ENCODE results near the gene MTA1. TPM values are rescaled to one million over a fixed set of nuclear protein-coding genes. Genes with fewer than 3 reads are reported as not detected.

Gene MTA1
- total RNA-seq, result 23.5 and 31.7 TPM in 2 replicates

DNA sequence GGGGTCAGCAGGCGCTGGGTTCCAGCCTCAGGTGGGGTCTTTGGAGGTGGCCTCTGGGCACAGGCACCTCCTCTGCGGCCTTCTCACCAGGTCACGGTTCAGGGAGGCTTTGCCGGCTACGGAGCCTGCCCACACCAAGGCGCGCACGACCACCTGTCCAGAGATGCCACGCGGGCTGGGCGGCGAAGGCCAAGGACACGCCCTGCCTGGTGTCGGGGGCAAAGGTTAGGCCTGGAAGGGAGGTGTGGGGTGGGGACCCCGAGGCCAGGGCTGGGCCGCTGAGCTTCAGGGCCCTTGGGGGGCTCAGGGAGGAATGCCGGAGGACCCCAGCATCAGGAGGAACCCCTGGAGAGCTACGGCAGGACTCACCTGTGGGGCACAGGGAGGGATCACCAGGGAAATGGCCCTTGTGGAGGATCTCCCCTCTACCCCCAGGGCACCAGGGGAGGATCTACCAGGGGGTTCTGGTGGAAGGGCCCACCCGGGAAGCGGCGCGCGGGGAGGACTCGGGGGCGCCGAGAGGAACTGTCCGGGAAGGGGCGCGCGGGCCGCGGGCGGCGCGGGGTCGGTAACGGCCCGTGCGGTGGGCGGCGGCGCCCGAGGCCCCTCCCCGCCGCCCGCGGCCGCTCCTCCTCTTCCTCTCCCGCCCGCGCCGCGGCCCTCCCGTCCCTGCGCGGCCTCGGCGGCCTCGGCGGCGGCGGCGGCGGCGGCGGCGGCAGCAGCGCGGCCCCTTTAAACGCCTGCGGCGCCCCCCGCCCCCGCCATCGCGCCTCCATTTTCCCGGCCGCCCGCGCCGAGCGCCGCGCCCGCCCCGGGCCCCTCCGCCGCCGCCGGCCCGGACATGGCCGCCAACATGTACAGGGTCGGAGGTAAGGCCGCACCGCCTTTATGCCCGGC, at the start of gene MTA1:
Gene MTA1, plus strand, starts transcription at position 633 of the 897 bp plus-strand sequence. Its CDS starts 209 bp downstream, at position 842.
- DNase-seq (ENCODE audit: low read depth in 2 of 2), result peak in 1 of 2 donors; percentile 51

DNA sequence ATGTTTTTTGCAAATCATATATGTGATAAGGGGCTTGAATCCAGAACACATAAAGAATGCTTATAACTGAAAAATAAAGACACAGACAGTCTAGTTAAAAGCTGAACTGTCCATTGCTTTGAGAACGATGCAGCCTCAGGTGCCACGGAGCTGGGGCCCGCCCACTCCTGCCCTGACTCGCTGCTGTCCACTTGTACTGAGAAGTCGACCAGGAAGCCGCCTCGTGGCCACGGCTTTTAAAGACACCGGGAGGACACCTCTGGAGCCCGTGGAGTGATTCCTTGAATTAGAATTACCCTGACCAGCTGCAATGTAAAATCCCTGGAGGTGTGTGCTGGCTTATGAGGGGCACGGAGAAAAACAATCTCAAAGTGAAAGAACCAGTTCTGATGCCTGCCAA, 45.2 kb upstream of the MTA1 start:
- no peak for DNase-seq (ENCODE audit: low read depth in 2 of 2)

DNA sequence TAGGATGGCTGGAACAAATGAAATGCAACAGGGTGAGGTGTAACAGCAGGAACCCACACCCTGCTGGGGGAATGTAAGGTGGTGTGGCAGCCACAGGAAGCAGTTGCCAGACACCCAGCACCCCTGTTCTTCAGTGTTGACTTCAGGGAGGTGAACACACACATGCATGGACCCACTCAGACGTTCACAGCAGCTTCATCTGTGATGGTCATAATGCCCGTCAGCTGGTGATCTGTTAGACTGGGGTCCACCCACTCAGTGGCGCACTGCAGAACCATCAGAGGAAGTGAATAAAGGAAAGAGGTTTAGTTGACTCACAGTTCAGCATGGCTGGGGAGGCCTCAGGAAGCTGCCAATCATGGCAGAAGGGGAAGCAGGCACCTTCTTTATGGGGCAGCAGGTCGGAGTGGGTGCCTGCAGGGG, 44.0 kb upstream of the MTA1 start:
- peak in 1 of 2 donors; percentile 66 for DNase-seq (ENCODE audit: low read depth in 2 of 2)

DNA sequence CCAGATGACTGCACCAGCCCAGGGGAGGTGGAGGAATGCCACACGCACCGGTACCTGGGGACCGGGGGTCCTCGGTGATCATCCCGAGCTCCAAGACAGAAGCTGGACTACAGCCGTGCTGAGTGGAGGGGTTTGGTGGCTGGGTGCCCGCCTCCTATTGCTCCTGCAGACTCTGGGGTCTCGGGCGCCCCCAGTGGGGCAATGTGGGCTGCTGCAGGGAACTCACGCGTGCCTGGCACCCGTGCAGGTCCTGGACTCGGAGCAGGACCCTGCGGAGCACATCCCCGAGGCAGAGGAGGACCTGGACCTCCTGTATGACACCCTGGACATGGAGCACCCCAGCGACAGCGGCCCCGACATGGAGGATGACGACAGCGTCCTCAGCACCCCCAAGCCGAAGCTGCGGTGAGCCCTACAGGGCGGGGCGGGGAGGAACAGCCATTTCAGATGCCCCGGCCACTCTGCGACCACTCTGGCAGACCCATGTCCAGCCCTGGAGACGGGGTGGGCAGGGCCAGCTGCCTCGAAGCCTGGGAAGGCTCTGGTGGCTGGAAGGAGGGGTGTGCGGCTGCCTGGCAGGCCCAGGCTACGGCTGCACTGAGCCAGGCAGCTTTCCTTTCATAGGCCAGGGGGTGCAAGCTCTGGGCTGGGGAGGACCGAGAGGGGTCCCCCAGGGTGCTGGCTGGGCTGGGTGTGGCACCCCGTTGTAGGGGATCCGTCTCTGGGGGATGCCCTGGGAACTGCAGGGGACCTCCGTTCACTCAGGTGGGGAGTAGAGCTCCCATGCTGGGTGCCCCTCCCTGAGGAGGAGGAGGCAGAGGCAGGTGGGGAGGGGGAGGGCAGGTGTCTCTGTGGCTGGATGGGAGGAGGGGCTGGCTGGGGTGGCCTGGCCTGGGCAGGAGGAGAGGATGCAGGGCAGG, 42.8 kb upstream of the MTA1 start:
- DNase-seq (ENCODE audit: low read depth in 2 of 2), result no peak

DNA sequence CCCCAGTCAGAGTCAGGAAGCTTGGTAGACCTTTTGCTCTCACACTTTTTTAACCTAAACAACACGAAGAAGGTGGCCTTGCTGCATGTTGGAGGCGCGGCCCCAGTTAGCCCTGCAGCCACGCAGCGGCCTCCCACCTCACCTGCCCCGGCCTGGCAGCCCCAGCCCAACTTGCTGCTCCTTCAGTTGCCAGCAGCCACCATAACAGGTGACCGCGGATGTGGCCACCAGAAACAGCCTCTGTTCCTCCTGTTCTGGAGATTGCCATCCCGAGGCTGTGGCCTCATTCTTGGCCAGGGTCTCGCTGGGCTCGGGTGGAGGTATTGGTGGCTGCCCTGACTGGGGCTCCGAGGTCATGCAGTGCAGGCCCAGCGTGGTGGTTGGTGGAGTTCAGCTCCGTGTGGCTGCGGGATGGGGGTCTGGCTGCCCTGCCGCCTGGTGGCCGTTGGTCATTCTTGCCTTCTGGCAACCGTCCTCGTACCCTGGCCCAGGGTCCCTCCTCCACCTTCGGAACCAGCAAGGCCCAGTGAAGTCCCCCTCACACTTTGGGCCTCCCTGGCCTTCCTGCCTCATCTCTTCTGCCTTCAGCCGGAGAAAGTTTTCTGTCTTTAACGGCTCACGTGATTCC, 42.0 kb upstream of the MTA1 start:
- DNase-seq (ENCODE audit: low read depth in 2 of 2), result no peak

DNA sequence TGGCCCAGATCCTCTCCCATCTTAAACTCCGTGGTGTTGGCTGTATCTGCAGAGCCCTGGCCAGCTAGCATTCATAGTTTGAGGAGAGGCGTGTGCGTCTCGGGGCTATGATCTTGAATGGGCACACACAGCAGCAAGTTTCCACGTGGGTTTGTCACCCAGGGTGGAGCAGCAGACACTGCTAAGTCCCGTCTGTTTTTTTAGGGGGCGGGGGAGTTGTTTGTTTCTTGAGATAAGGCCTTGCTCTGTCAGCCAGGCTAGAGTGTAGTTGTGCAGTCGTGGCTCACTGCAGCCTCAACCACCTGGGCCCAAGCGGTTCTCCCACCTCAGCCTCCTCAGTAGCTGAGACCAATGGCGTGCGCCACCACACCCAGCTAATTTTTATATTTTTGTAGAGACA, 41.4 kb upstream of the MTA1 start:
- no peak for DNase-seq (ENCODE audit: low read depth in 2 of 2)

DNA sequence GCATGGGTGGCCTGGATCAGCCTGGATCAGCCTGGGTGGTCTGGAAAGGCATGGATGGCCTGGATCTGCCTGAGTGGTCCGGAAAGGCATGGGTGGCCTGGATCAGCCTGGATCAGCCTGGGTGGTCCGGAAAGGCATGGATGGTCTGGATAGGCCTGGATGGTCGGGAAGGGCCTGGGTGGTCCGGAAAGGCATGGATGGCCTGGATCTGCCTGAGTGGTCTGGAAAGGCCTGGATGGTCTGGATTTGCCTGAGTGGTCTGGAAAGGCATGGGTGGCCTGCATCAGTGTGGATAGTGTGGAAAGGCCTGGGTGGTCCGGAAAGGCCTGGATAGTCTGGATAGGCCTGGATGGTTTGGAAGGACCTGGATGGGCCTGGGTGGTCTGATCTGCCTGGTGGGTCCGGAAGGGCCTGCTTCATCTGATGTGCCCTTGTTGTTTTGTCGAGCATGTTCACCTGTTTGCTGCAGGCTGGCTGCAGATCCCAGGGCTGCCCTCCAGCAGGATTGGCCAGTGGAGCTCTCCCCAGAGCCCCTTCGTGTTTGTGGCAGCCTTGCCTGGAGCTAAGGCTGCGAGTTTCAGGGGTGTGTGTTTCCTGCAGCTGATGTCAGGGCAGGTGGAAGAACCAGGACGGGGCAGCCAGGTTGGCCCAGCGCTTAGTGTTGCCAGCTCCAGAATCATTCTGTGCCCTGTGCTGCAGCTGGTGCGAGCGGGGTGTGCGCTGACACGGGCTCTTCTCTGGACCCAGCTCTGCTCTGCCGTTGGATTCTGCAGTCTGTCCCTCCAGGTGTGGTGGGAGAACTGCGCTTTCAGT, 40.5 kb upstream of the MTA1 start:
- no peak for DNase-seq (ENCODE audit: low read depth in 2 of 2)

DNA sequence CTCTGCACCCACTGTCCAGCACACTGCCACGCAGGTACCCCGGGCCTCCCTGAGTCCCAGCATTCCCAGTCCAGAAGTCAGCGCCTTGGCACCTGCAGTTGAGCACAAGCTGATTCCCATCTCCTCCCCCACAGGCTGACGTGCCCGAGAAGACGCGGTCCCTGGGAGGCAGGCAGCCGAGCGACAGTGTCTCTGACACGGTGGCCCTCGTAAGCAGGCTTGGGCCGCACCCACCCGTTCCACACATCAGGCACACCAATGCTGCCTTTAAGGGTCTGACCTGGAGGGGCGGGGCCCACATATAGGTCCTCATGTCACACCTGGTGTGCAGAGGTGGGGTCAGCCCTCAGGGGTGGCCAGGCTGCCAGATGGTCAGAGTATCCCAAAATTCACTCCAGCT, 39.7 kb upstream of the MTA1 start:
- no peak for DNase-seq (ENCODE audit: low read depth in 2 of 2)

DNA sequence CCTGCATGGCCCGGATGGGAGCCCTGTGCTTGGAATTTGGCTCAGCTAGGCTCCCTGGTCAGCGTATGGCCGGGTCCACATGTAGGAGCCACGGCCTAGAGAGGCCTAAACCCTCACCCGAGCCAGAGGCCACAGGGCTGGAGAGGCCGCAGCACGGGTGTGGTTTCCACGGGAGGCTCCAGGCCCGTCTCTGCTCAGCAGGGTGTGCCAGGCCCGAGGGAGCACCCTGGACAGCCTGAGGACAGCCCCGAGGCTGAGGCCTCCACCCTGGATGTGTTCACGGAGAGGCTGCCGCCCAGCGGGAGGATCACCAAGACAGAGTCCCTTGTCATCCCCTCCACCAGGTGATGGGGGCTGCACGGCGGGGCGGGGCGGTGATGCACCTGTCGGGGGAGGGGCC, 38.9 kb upstream of the MTA1 start:
- DNase-seq (ENCODE audit: low read depth in 2 of 2), result no peak

DNA sequence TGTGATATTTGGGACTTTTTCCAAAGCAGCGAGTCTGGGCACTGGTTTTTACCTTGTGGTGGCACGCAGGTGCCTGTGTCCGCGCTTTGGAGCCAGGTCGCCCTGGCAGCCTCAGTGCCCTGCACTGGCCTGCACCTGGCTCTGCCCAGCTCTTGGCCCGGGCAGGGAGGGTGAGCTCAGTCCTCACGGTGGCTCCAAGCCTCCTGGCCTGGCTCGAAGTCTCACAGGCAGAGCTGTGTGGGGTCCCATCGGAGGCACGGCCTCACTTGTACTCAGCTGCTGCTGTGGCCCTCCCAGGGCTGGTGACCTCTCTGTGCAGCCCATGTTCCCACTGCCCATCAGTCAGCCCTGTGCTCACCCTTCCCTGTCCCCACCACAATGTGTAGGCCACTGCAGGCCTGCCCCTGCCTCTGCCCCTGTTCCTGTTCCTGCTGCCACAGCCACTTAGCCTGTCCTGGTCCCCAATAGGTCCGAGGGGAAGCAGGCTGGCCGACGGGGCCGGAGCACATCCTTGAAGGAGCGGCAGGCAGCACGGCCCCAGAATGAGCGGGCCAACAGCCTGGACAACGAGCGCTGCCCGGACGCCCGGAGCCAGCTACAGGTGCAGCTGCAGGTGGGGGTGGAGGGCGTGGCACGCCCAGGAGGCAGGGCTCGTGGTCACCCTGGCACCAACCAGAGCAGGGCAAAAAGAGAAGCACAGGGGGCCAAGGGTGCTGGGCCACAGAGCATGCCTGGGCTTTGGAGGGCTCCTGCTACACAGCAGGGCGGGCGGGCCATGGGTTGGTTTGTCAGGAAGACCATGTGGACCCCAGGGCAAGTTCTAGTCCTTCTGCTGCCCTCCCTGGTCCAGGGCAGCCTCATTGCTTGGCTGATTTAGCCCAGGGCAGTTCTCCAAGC, 37.9 kb upstream of the MTA1 start:
- DNase-seq (ENCODE audit: low read depth in 2 of 2), result no peak

DNA sequence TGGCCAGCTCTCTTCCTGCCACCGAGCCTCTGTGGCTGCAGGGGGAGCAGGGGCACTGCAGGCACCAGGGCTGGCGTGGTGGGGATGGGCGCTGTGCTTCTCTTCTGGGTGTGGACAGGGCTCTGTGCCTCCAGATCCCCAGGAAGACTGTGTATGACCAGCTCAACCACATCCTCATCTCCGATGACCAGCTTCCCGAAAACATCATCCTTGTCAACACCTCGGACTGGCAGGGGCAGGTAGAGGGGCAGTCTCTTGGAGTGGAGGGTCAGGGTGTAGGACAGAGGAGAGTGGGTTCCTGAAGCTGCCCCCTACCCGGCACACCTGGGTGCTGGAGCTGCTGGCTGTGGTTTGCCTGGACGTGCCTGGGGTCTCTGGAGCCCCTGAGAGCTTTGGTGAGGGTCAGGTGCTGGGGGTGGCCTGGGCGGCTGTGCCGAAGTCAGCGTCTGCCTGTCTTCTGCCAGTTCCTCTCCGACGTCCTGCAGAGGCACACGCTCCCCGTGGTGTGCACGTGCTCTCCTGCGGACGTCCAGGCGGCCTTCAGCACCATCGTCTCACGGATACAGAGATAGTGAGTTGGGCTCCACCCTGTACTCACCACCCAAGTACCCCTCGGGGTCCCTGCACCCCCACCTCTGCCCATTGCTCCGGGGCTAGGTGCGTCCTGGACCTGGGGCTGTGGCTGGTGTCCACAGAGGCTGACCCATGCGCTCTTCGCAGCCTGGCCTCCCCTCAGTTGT, 37.1 kb upstream of the MTA1 start:
- no peak for DNase-seq (ENCODE audit: low read depth in 2 of 2)

DNA sequence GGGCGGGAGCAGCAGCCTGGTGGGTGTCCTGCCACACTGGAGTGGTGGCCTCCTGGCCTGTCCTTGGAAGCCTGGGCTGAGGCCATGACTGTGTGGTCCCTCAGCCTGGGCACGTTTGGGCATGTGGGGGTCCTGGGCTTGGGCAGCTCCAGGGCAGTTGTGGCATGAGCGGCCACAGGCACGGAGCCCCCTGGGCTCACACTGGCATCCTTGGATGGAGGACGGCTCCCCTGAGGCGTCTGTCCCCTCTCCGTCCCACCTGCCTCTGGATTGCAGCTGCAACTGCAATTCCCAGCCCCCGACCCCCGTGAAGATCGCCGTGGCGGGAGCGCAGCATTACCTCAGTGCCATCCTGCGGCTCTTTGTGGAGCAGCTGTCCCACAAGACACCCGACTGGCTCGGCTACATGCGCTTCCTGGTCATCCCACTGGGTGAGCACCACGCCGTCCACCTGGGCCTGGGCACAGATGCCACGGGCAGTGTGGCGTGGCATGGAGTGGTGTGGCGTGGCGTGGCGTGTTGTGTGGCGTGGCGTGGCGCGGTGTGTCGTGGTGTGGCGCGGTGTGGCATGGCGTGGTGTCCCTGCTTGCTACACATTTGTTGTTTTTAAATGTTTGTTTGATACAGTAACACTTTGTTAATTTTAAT, 36.4 kb upstream of the MTA1 start:
- DNase-seq (ENCODE audit: low read depth in 2 of 2), result no peak

DNA sequence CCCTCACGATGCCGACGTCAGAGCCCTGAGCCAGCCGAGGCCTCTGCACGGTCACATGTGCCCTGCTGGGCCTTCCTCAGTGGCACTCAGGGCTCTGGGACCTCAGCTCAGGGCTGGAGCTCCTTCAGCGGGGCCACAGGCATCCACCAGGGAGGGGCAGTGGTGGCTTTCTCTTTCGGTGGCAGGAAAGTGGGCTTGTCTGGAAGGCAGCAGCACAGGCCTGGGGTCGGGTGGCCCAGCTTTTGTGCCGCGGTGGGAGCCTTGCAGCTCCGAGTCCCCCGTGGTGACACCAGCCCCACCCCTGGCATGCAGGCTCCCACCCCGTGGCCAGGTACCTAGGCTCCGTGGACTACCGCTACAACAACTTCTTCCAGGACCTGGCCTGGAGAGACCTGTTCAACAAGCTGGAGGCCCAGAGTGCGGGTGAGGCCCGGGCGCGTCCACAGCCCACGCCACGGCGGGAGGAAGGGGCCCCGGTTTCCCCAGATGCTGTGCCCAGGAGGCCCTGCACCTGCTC, 35.5 kb upstream of the MTA1 start:
- no peak for DNase-seq (ENCODE audit: low read depth in 2 of 2)

DNA sequence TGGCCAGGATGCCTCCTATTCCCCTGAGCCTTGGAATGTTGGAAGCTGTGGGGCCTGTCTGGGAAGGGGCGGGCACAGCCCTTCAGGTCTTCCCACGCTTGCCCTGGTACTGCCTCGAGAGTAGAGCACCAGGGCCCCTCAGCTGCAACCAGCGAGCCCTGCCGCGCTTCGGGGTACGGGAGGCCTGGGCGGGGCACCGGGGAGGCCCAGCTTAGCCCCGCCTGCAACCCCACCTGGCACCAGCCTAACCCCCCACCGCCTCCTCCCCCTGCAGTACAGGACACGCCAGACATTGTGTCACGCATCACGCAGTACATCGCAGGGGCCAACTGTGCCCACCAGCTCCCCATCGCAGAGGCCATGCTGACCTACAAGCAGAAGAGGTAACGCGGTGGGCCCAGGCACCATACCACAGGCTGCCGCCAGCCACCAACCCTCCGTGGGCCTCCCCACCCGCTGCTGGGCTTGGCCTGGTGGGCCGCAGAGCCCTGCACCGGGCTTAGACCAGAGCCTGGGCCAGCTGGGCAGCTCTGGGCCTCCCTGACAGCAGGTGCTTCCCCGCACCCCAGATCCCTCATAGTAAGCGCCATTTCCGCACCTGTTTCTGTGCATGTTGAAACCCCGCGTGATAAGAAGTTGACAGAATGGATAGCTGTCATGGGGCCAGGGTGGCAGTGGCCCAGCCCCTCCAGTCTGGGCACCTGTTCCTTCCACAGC, 34.9 kb upstream of the MTA1 start:
- DNase-seq (ENCODE audit: low read depth in 2 of 2), result no peak

DNA sequence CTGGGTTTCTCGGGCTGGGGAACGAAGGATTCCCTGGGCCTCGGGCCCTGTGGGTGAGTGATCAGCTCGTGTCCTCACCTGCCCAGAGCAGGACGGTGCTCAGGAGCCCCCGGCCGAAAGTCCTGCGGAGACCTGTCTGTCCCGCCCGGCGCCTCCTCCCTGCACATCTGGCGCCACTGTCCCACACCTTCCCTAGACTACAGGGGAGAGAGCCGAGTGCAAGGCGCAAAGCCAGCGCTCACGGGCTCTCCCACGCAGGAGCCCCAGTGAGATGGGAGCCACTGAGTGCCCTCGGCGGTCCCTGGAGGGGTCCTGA, 34.3 kb upstream of the MTA1 start:
- DNase-seq (ENCODE audit: low read depth in 2 of 2), result no peak

DNA sequence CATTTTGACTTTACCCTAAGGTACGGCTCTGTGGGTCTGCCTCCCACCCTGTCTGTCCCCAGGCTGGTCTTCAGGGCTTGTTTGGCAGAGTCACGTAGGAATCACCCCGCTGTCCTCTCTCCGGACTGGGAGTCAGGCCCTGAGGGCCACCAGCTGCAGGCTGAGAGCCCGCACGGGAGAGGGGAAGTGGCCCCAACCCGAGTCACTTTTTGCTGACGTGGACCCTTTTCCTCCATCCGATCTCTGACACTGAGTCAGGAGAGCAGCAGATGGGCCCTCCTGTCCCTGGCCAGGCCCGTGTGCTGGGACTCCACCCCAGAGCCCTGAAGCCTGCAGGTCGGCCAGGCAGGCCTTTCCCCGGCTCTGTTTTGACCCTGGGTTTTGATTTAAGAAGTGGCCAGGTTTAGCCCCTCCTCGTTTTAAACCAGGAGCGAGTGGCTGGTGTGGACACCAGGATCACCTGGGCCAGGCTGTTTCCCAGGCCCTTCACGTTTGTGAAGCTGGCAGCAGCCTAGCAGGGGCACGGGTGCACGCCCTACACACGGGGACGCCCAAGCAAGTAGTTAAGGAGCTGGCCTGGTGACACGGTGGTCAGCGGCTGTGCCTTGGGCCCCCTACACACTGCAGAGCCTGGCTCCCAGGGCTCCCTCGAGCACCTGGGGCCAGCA, 33.8 kb upstream of the MTA1 start:
- no peak for DNase-seq (ENCODE audit: low read depth in 2 of 2)
